GM12878 (cell line): ENCODE results near the gene MX1. TPM values are rescaled to one million over a fixed set of nuclear protein-coding genes. Genes with fewer than 3 reads are reported as not detected.

ENCODE experiments used
- ATAC-seq: fragments of 200-7000 bp; cut with Tn5 transposase; 3 replicates; pipeline ENCODE4 v1.9.1; 2020; ENCODE audit warnings: mild to moderate bottlenecking, moderate library complexity
- BruUV-seq: library from RNA; stranded (reverse); fragments of 400-500 nt; replicated peaks from 2 replicates; lab custom pipeline; 2021; lab: Mats Ljungman, UMichigan
- CTCF ChIA-PET: fragments of 300-600 bp; sonication (Branson Sonifier 250); formaldehyde crosslinking; extraction: SDS; loops from one replicate; lab custom pipeline; 2021; ENCODE audit warnings: inconsistent platforms; lab: Yijun Ruan, JAX
- POLR2A ChIA-PET: fragments of 350-600 bp; formaldehyde crosslinking; extraction: SDS; loops from one replicate; lab custom pipeline; 2021; ENCODE audit warnings: inconsistent platforms; lab: Charles Lee
- RAD21 ChIA-PET: fragments of 300-600 bp; sonication (Branson Sonifier 250); formaldehyde crosslinking; loops from one replicate; lab custom pipeline; 2023; ENCODE audit warnings: antibody characterized with exemption; ENCODE audit not compliant: unreplicated experiment; lab: Charles Lee
- SMC1A ChIA-PET: fragments of 300-600 bp; sonication (Branson Sonifier 250); formaldehyde crosslinking; loops from one replicate; lab custom pipeline; 2023; ENCODE audit not compliant: unreplicated experiment, uncharacterized antibody; lab: Charles Lee
- DNase-seq: peaks from one replicate; pipeline ENCODE4 v3.0.0-alpha.2; 2011; ENCODE audit warnings: low read depth, low spot score
- FAIRE-seq: peaks from 3 replicates; lab custom pipeline; 2011; peaks lifted over from hg19 to GRCh38; lab: Jason Lieb, UNC
- H2AFZ ChIP-seq: 2 replicates; pipeline ENCODE4 v1.6.0; 2011; ENCODE audit warnings: low read depth, low read length, control low read depth; ENCODE audit not compliant: control insufficient read depth
- H3K27ac ChIP-seq: 2 replicates; pipeline ENCODE4 v1.5.1; 2011; ENCODE audit warnings: control low read depth; ENCODE audit not compliant: control insufficient read depth, insufficient read depth
- H3K27me3 ChIP-seq, 2 experiments: replicated peaks in 1 of 2; 2 replicates each; pipeline versions ENCODE4 v1.6.0 to v1.6.1; 2011; ENCODE audit warnings: low read length in 1 of 2; ENCODE audit not compliant: control insufficient read depth in 2 of 2, insufficient read depth in 2 of 2
- H3K36me3 ChIP-seq, 2 experiments: 2 replicates each; pipeline ENCODE4 v1.5.1; 2011; ENCODE audit warnings: low read length in 1 of 2; ENCODE audit not compliant: control insufficient read depth in 2 of 2, insufficient read depth in 2 of 2
- H3K4me1 ChIP-seq: 2 replicates; pipeline ENCODE4 v1.6.1; 2011; ENCODE audit warnings: mild to moderate bottlenecking, low read length, moderate library complexity, mixed read lengths; ENCODE audit not compliant: control insufficient read depth, insufficient read depth
- H3K4me2 ChIP-seq: 2 replicates; pipeline ENCODE4 v1.6.0; 2011; ENCODE audit warnings: control low read depth; ENCODE audit not compliant: control insufficient read depth, insufficient read depth
- H3K4me3 ChIP-seq: fragments of 200-600 bp; sonication (generic); 2 replicates; pipeline ENCODE4 v1.5.1; 2016
- H3K79me2 ChIP-seq: 2 replicates; pipeline ENCODE4 v1.6.0; 2011; ENCODE audit warnings: low read length; ENCODE audit not compliant: control insufficient read depth, insufficient read depth
- H3K9ac ChIP-seq: 2 replicates; pipeline ENCODE4 v1.8.0; 2011; ENCODE audit warnings: low read length, control low read depth, mixed read lengths; ENCODE audit not compliant: control insufficient read depth, insufficient read depth
- H3K9me3 ChIP-seq: replicated peaks from 3 replicates; pipeline ENCODE4 v1.5.1; 2011; ENCODE audit warnings: mild to moderate bottlenecking, low read length; ENCODE audit not compliant: control insufficient read depth, insufficient read depth
- H4K20me1 ChIP-seq: 2 replicates; pipeline ENCODE4 v1.6.0; 2011; ENCODE audit not compliant: control insufficient read depth, insufficient read depth
- CBX3 ChIP-seq: fragments of 200-600 bp; sonication (generic); IDR thresholded peaks from 2 replicates; pipeline ENCODE4 v1.6.1; 2016; ENCODE audit warnings: low read depth, borderline replicate concordance
- MEF2B ChIP-seq: fragments of 450-650 bp; IDR thresholded peaks from 2 replicates; pipeline ENCODE4 v1.6.1; 2018; ENCODE audit warnings: mild to moderate bottlenecking, moderate library complexity; ENCODE audit not compliant: partially characterized antibody, poor library complexity, severe bottlenecking
- MTA3 ChIP-seq: IDR thresholded peaks from 2 replicates; pipeline ENCODE4 v1.6.1; 2012; ENCODE audit warnings: low read length, inconsistent platforms, borderline replicate concordance
- POLR2AphosphoS5 ChIP-seq: IDR thresholded peaks from 2 replicates; pipeline ENCODE4 v1.6.1; 2011; ENCODE audit warnings: mild to moderate bottlenecking, low read length, inconsistent platforms
- STAT3 ChIP-seq: IDR thresholded peaks from 2 replicates; pipeline ENCODE4 v1.6.1; 2011; ENCODE audit warnings: low read depth, low read length, improper control_type of control experiment
- USF1 ChIP-seq: IDR thresholded peaks from 2 replicates; pipeline ENCODE4 v1.6.1; 2011; ENCODE audit warnings: borderline replicate concordance, low read depth, mild to moderate bottlenecking, moderate library complexity, mixed read lengths, low read length; ENCODE audit not compliant: insufficient read depth; ENCODE audit errors: extremely low read length
- WRNIP1 ChIP-seq: IDR thresholded peaks from 2 replicates; pipeline ENCODE4 v1.6.1; 2011; ENCODE audit warnings: low read depth, low read length, improper control_type of control experiment, borderline replicate concordance
- ZNF24 ChIP-seq: fragments of 450-650 bp; IDR thresholded peaks from 2 replicates; pipeline ENCODE4 v1.6.1; 2017; ENCODE audit warnings: antibody characterized with exemption, mild to moderate bottlenecking
- WGBS: methylation state at CpG from one replicate; pipeline ENCODE4 v1.1.6; 2016; ENCODE audit warnings: low lambda C conversion rate; ENCODE audit not compliant: insufficient replicate concordance, insufficient coverage; ENCODE audit errors: missing lambda C conversion rate; 5-methylcytosine and 5-hydroxymethylcytosine counted together
- in situ Hi-C: fragments of 300-500 bp; cut with MboI; formaldehyde crosslinking; loops from 9 replicates; pipeline ENCODE4 v1.14.3; 2018; ENCODE audit warnings: mixed read lengths
- intact Hi-C: fragments of 100-400 bp; cut with micrococcal nuclease; formaldehyde crosslinking; loops from one replicate; pipeline ENCODE4 v1.14.2; 2022; ENCODE audit not compliant: unreplicated experiment
- polyA plus RNA-seq, 11 experiments: library from polyadenylated mRNA; depleted of rRNA in 4 of 11; unstranded in 6 of 11; stranded (reverse) in 5 of 11; fragments of >200 nt; fragmentation: Nextera tagmentation in 4 of 11; fragmentation: Illumina TruSeq in 1 of 11; extraction: Ambion mirVana in 4 of 11; extraction: Trizol in 1 of 11; gene quantifications; 1 replicate in 1 of 11; 2 replicates in 10 of 11; pipeline versions ENCODE4 v1.2.1 to v1.2.3, GENCODE V29; 2011 to 2016; ENCODE audit warnings: inconsistent platforms in 2 of 11, missing spikeins in 2 of 11, low read depth in 1 of 11
- total RNA-seq, 4 experiments: library from RNA; depleted of rRNA in 3 of 4; stranded (reverse); fragments of >200 nt in 3 of 4; fragmentation: Illumina TruSeq in 1 of 4; extraction: Trizol in 1 of 4; gene quantifications; 2 replicates each; pipeline versions ENCODE4 v1.2.1 to v1.2.3, GENCODE V29; 2013 to 2021
- TF ChIP-seq, protein P1 (sequence below): IDR thresholded peaks from 2 replicates; pipeline ENCODE4 v1.6.1; 2012; ENCODE audit warnings: low read depth, low read length, improper control_type of control experiment

MX1 gene
- total and polyA plus RNA-seq, 10 of the 15 experiments (the other 5 are each of a cell fraction or from before 2014, with no cell fraction given), result 75.9 to 385 (median 302) TPM

- CTCF ChIA-PET, result interaction anchor here (0.6 to 5.5 kb wide), 10 partner anchors 15 to 907 kb away, joined by 3 to 63 read pairs (median 6); partner anchors contain the start of gene MX1
- 100% methylated on average over 1 of the region's 1 CpG for WGBS
Observed at GRCh38 chr21:41410361-41410760, 15.7 kb upstream of the MX1 start.

DNA sequence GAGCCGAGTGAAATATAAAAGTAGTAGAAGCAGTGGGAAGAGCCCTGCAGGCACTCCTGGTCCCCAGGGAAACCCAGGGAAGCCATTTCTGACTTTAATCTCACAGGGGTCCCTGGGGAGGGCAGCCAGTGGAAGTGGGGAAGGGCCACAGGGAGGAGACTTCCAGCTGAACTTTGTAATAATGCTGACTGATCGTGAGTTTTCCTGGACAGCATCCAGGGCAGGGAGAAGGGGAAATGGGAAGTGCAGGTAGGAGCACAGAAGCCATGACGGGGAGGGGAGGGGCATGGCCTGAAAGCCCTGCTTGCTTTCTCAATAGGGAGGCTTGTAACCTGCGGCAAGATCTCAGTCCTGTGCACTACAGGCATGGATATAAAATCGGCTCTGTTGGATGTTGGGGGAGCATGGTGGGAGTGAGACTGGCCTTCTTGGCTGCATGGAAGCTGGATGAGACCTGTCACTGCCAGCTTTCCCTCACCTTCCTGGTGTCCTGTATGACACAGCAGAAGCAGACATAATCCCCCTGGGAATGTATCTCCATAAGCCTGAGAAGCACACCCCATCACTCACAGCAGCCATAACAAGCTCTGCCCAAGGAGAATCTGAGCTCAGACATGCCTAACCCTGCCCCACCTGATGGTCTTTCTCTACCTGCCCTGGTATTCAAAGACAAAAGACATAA is 15.1 kb upstream of the MX1 start:
- ChIA-PET CTCF (interaction anchor here (0.8 to 5.5 kb wide), 22 partner anchors 8 to 240 kb away, joined by 3 to 63 read pairs (median 5); partner anchors contain the start of gene MX1), RAD21 (interaction anchor here (1.1 to 3.9 kb wide), 8 partner anchors 12 to 127 kb away, joined by 3 to 47 read pairs (median 8); partner anchors contain the start of gene MX2), POLR2A (interaction anchor here (1.0 to 2.3 kb wide), 3 partner anchors 9 to 41 kb away, joined by 3 to 16 read pairs (median 5); partner anchors contain the start of gene MX1), SMC1A (interaction anchor here (0.9 to 4.5 kb wide), 9 partner anchors 9 to 128 kb away, joined by 3 to 62 read pairs (median 4); partner anchors contain the start of genes MX1 and MX2)
- no peak for DNase-seq
- BruUV-seq, result no TSS peak
- ATAC-seq, result no peak
- no peaks in the 10 kb centered on the region; the same call in 2 of the 3 replicates for H3K9me3 ChIP-seq
- H3K9ac ChIP-seq, result no peak overlapping the region
- in situ Hi-C loops (no loop called here), intact Hi-C loops (no loop called here)
- no peak overlapping the region for H2AFZ ChIP-seq
- WGBS, result 95% methylated on average over 5 of the region's 5 CpGs
- H3K36me3 ChIP-seq, result peaks cover 6 to 11% of the 10 kb centered on the region in 2 experiments; a peak in 3 of 4 replicates
- FAIRE-seq, result no peak
- no peak overlapping the region for H3K27ac ChIP-seq
- H3K4me2 ChIP-seq, result no peak overlapping the region
- no peaks in the 10 kb centered on the region for H4K20me1 ChIP-seq
- H3K79me2 ChIP-seq, result no peaks in the 10 kb centered on the region
- H3K4me3 ChIP-seq, result no peak overlapping the region
- TF ChIP-seq CBX3 (no peak), ZNF24 (no peak), POLR2AphosphoS5 (0 out of 2 replicates have a peak, but pooled peaks have one; percentile 14), WRNIP1 (no peak), STAT3 (no peak), USF1 (no peak)
- TF ChIP-seq, protein P1, sequence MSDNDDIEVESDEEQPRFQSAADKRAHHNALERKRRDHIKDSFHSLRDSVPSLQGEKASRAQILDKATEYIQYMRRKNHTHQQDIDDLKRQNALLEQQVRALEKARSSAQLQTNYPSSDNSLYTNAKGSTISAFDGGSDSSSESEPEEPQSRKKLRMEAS, result no peak
- H3K27me3 ChIP-seq, result no peaks in the 10 kb centered on the region
- no peaks in the 10 kb centered on the region; the same call in 1 of the 2 replicates for H3K4me1 ChIP-seq

More at GRCh38 chr21:41410361-41410760, 15.7 kb upstream of the MX1 start:
- RAD21 ChIA-PET, result interaction anchor here (1.4 to 3.9 kb wide), 4 partner anchors 14 to 127 kb away, joined by 5 to 47 read pairs (median 25); no protein-coding TSS in a partner anchor
- in situ Hi-C loops, result no loop called here
- H3K27ac ChIP-seq, result no peak overlapping the region
- ATAC-seq (no peak), DNase-seq (no peak), FAIRE-seq (no peak)
- POLR2A ChIA-PET, result interaction anchor here (0.9 to 2.3 kb wide), 3 partner anchors 15 to 40 kb away, joined by 3 to 16 read pairs (median 5); partner anchors contain the start of gene MX1
- no peaks in the 10 kb centered on the region for H4K20me1 ChIP-seq
- H3K36me3 ChIP-seq, result peaks cover 7 to 12% of the 10 kb centered on the region in 2 experiments; a peak in 3 of 4 replicates
- intact Hi-C loops, result no loop called here
- H3K79me2 ChIP-seq, result no peaks in the 10 kb centered on the region
- no TSS peak for BruUV-seq
- no peak overlapping the region for H2AFZ ChIP-seq
- H3K4me3 ChIP-seq, result no peak overlapping the region
- H3K4me1 ChIP-seq, result no peaks in the 10 kb centered on the region; the same call in 1 of the 2 replicates
- no peaks in the 10 kb centered on the region for H3K27me3 ChIP-seq
- H3K4me2 ChIP-seq, result no peak overlapping the region
- no peak overlapping the region for H3K9ac ChIP-seq
- no peak for TF ChIP-seq MEF2B
- peak; percentile 13; the same call in 1 of the 2 replicates for TF ChIP-seq MTA3
- TF ChIP-seq, all 136 proteins: peak for 1
- no peaks in the 10 kb centered on the region; the same call in 2 of the 3 replicates for H3K9me3 ChIP-seq
- SMC1A ChIA-PET, result interaction anchor here (1.3 to 4.5 kb wide), 4 partner anchors 8 to 127 kb away, joined by 4 to 62 read pairs (median 32); no protein-coding TSS in a partner anchor
